ENCODE results near the gene BPI. TPM values are rescaled to one million over a fixed set of nuclear protein-coding genes. Genes with fewer than 3 reads are reported as not detected.
"Not testable (repeated sequence)": the region's sequence is repeated elsewhere in the genome, so short reads cannot be mapped to it uniquely, and the experiment has no call there.

The BPI gene
- total RNA-seq, 2 experiments from 2014 or later, result not detected

GRCh38 chr20:38377039-38377685 is 73.2 kb downstream of the BPI start:
- no peak overlapping the region for H3K4me3 Mint-ChIP-seq
- no peaks in the 10 kb centered on the region for H3K9me3 Mint-ChIP-seq
- POLR2A ChIA-PET, result no interaction called here
- no peak for DNase-seq
- no peaks in the 10 kb centered on the region for H3K36me3 Mint-ChIP-seq (ENCODE audit: low read depth)
- H3K4me1 Mint-ChIP-seq, result no peaks in the 10 kb centered on the region
- CTCF ChIA-PET, result no interaction called here
- H3K27me3 Mint-ChIP-seq, result peaks cover 4% of the 10 kb centered on the region
- H3K27ac Mint-ChIP-seq, result no peak overlapping the region

DNA sequence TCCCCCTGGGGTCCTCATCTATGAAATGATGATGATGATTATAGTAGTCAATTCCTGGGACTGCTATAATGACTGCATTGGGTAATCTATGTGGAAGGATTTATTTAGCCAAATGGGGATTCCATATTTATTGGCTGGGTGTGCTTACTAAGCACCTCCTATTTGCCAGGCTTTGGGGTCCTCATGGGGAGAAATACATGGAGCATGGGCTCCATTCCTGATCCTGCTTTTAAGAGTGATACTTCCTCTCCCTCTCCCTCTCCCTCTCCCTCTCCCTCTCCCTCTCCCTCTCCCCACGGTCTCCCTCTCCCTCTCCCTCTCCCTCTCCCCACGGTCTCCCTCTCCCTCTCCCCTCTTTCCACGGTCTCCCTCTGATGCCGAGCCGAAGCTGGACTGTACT is 73.9 kb downstream of the BPI start:
- H3K36me3 Mint-ChIP-seq (ENCODE audit: low read depth); H3K4me3 Mint-ChIP-seq; CTCF ChIA-PET; H3K9me3 Mint-ChIP-seq; H3K27me3 Mint-ChIP-seq; H3K4me1 Mint-ChIP-seq; POLR2A ChIA-PET; H3K27ac Mint-ChIP-seq; DNase-seq: not testable (repeated sequence)

GRCh38 chr20:38383147-38383546 is 79.2 kb downstream of the BPI start:
- Mint-ChIP-seq H3K4me3 (no peak overlapping the region), H3K27me3 (peaks cover 3% of the 10 kb centered on the region), H3K9me3 (no peaks in the 10 kb centered on the region), H3K4me1 (no peaks in the 10 kb centered on the region), H3K27ac (no peak overlapping the region), H3K36me3 (ENCODE audit: low read depth) (no peaks in the 10 kb centered on the region)
- CTCF ChIA-PET, result no interaction called here
- DNase-seq, result no peak
- POLR2A ChIA-PET, result no interaction called here

DNA sequence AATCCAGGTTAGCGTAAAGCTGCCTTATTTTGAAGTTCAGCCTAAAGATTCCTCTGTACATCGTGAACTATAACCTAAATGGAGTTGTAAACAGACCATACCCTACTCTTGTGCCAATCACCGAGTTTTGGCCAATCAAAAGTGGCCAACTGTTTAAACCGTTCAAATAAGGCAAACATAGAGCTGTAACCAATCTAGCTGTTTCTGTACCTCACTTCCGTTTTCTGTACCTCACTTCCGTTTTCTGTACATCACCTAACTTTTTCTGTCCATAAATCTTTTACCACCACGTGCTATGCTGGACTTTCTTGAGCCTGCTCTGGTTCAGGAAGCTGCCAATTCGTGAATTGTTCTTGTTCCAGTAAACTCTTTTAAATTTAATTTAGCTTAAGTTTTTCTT is 82.0 kb downstream of the BPI start:
- POLR2A ChIA-PET, result no interaction called here
- no peak for DNase-seq
- Mint-ChIP-seq H3K36me3 (ENCODE audit: low read depth) (no peaks in the 10 kb centered on the region), H3K9me3 (no peaks in the 10 kb centered on the region), H3K27me3 (peaks cover 3% of the 10 kb centered on the region), H3K4me3 (no peak overlapping the region), H3K27ac (no peak overlapping the region), H3K4me1 (no peaks in the 10 kb centered on the region)
- CTCF ChIA-PET, result interaction anchor here (1.6 kb wide), 1 partner anchor 22 kb away, joined by 3 read pairs; no protein-coding TSS in a partner anchor

- H3K27ac Mint-ChIP-seq, result no peak overlapping the region
- no peaks in the 10 kb centered on the region for H3K9me3 Mint-ChIP-seq
- H3K4me3 Mint-ChIP-seq, result no peak overlapping the region
- no peaks in the 10 kb centered on the region for H3K4me1 Mint-ChIP-seq
- CTCF ChIA-PET, result interaction anchor here (1.0 to 1.6 kb wide), 2 partner anchors 22 kb away, joined by 3 read pairs; no protein-coding TSS in a partner anchor
- H3K36me3 Mint-ChIP-seq (ENCODE audit: low read depth), result no peaks in the 10 kb centered on the region
- DNase-seq, result no peak
- POLR2A ChIA-PET, result no interaction called here
- peaks cover 3% of the 10 kb centered on the region for H3K27me3 Mint-ChIP-seq
Measured at GRCh38 chr20:38386851-38387250, 82.9 kb downstream of the BPI start.

Other genes with a start within 250 kb of the BPI start
- gene TGM2, start 138.9 kb upstream of the BPI start, total RNA-seq, result under 1 TPM; 0.07 to 0.21 TPM
- gene KIAA1755, start 43.4 kb upstream of the BPI start, total RNA-seq, result not detected
- not detected for gene LBP, start 42.3 kb downstream of the BPI start, total RNA-seq
- 10 to 100 TPM; 40.7 to 40.8 TPM for gene SNHG17, start 131.2 kb downstream of the BPI start, total RNA-seq
- 10 to 100 TPM; 31.1 to 36.7 TPM for gene RALGAPB, start 168.7 kb downstream of the BPI start, total RNA-seq